Muscle of arm (tissue), 14 donors: ENCODE measurements around the gene MMP2. TPM values are rescaled to one million over a fixed set of nuclear protein-coding genes. Genes with fewer than 3 reads are reported as not detected.

ENCODE experiments used
- DNase-seq: peaks from one replicate; pipeline ENCODE4 v3.0.0-alpha.2; 2013
- long read RNA-seq, 11 donors: transcript quantifications; one replicate each; lab custom pipeline, GENCODE V29; 2026
- polyA plus RNA-seq, 12 donors: library from polyadenylated mRNA; unstranded; fragments of 120-200 nt; gene quantifications; one replicate each; pipeline ENCODE4 v1.2.1, GENCODE V29; 2013; ENCODE audit not compliant: insufficient read length in 12 of 12

Gene MMP2
- 100 to 1,000 TPM in 11 of 12 donors, not detected in 1; 269 to 849 (median 541) TPM for polyA plus RNA-seq
- long read RNA-seq, donor 1, transcript MMP2-201 (13 exons, 3,741 nt), result major isoform, 13 of 21 reads
- long read RNA-seq, donor 1, partial matches to known transcripts, result 8 of 21 reads
- long read RNA-seq, donor 1, other reads (novel, unspliced or antisense), result 0 of 21 reads
- long read RNA-seq, donor 2, transcript MMP2-201 (13 exons, 3,741 nt), result major isoform, 152 of 285 reads
- long read RNA-seq, donor 2, partial matches to known transcripts, result 100 of 285 reads
- long read RNA-seq, donor 2, other reads (novel, unspliced or antisense), result 33 of 285 reads
- long read RNA-seq, donor 3, transcript MMP2-201 (13 exons, 3,741 nt), result major isoform, 42 of 42 reads
- long read RNA-seq, donor 3, partial matches to known transcripts, result 0 of 42 reads
- long read RNA-seq, donor 3, other reads (novel, unspliced or antisense), result 0 of 42 reads
- long read RNA-seq, donor 4, transcript MMP2-201 (13 exons, 3,741 nt), result major isoform, 43 of 94 reads
- long read RNA-seq, donor 4, partial matches to known transcripts, result 51 of 94 reads
- long read RNA-seq, donor 4, other reads (novel, unspliced or antisense), result 0 of 94 reads
- long read RNA-seq, donor 5, transcript MMP2-201 (13 exons, 3,741 nt), result major isoform, 150 of 187 reads
- long read RNA-seq, donor 5, partial matches to known transcripts, result 28 of 187 reads
- long read RNA-seq, donor 5, other reads (novel, unspliced or antisense), result 8 of 187 reads
- long read RNA-seq, donor 6, transcript MMP2-201 (13 exons, 3,741 nt), result major isoform, 70 of 82 reads
- long read RNA-seq, donor 6, partial matches to known transcripts, result 12 of 82 reads
- long read RNA-seq, donor 6, other reads (novel, unspliced or antisense), result 0 of 82 reads
- long read RNA-seq, donor 7, transcript MMP2-201 (13 exons, 3,741 nt), result major isoform, 65 of 79 reads
- long read RNA-seq, donor 7, partial matches to known transcripts, result 14 of 79 reads
- long read RNA-seq, donor 7, other reads (novel, unspliced or antisense), result 0 of 79 reads
- long read RNA-seq, donor 8, transcript MMP2-201 (13 exons, 3,741 nt), result major isoform, 106 of 163 reads
- long read RNA-seq, donor 8, partial matches to known transcripts, result 57 of 163 reads
- long read RNA-seq, donor 8, other reads (novel, unspliced or antisense), result 0 of 163 reads
- long read RNA-seq, donor 9, transcript MMP2-201 (13 exons, 3,741 nt), result major isoform, 61 of 156 reads
- long read RNA-seq, donor 9, partial matches to known transcripts, result 95 of 156 reads
- long read RNA-seq, donor 9, other reads (novel, unspliced or antisense), result 0 of 156 reads
- long read RNA-seq, donor 10, transcript MMP2-201 (13 exons, 3,741 nt), result major isoform, 113 of 206 reads
- long read RNA-seq, donor 10, partial matches to known transcripts, result 81 of 206 reads
- long read RNA-seq, donor 10, other reads (novel, unspliced or antisense), result 12 of 206 reads
- long read RNA-seq, donor 11, transcript MMP2-201 (13 exons, 3,741 nt), result major isoform, 114 of 264 reads
- long read RNA-seq, donor 11, partial matches to known transcripts, result 134 of 264 reads
- long read RNA-seq, donor 11, other reads (novel, unspliced or antisense), result 16 of 264 reads

DNA sequence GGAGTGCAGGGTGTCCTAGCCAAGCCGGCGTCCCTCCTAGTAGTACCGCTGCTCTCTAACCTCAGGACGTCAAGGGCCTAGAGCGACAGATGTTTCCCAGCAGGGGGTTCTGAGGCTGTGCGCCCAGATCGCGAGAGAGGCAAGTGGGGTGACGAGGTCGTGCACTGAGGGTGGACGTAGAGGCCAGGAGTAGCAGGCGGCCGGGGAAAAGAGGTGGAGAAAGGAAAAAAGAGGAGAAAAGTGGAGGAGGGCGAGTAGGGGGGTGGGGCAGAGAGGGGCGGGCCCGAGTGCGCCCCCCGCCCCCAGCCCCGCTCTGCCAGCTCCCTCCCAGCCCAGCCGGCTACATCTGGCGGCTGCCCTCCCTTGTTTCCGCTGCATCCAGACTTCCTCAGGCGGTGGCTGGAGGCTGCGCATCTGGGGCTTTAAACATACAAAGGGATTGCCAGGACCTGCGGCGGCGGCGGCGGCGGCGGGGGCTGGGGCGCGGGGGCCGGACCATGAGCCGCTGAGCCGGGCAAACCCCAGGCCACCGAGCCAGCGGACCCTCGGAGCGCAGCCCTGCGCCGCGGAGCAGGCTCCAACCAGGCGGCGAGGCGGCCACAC, at the start of gene MMP2:
TSS of gene MMP2 (plus strand) at position 372 of the 603 bp plus-strand sequence. CDS start 282 bp downstream, outside the sequence.
- DNase-seq, result peak; percentile 89

DNA sequence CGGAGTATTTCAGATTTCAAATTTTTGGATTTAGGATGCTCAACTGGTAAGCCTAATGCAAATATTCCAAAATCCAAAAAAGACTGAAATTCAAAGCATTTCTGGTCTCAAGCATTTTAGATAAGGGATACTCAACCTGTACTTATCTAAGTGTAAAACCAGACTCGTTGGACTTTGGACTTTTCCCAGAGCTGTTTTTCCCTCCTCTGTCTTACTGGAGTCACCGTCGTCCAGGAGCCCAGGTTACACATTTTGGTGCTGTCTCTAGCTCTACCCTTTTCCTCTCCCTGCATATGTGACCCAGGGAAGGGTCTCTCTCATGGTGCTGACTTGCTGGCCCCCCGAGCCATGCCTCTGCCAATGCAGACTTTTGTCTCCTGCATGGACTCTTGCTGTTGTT, 46.0 kb upstream of the MMP2 start:
- no peak for DNase-seq

GRCh38 chr16:55433535-55433934, 45.5 kb upstream of the MMP2 start:
- DNase-seq, result no peak

GRCh38 chr16:55434000-55434399, 45.0 kb upstream of the MMP2 start:
- DNase-seq, result no peak

DNA sequence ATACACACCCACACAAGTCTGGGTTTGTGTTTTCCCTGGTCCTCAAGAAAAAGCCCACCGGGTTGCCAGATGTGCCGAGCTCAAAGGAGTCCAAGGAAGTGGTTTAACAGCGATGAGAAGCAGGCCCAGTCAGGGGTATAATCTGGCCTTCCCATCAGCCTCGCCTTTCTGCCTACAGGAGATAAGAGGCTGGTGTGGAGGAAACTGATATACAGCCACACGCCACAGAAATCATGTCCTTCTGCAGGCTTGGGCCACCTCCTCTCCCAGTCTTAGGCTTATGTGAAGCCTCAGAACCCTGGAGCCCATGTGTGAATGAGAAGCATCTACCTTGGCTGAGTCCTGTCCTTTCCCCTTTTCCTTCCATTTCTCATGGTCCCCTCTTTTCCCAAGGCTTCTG, 43.6 kb upstream of the MMP2 start:
- DNase-seq, result no peak

- no peak for DNase-seq
Measured at GRCh38 chr16:55436587-55436986, 42.4 kb upstream of the MMP2 start.

- no peak for DNase-seq
Measured at GRCh38 chr16:55437625-55438024, 41.4 kb upstream of the MMP2 start.

GRCh38 chr16:55438281-55438680, 40.7 kb upstream of the MMP2 start:
- no peak for DNase-seq

GRCh38 chr16:55439101-55439690, 39.8 kb upstream of the MMP2 start:
- DNase-seq, result no peak

DNA sequence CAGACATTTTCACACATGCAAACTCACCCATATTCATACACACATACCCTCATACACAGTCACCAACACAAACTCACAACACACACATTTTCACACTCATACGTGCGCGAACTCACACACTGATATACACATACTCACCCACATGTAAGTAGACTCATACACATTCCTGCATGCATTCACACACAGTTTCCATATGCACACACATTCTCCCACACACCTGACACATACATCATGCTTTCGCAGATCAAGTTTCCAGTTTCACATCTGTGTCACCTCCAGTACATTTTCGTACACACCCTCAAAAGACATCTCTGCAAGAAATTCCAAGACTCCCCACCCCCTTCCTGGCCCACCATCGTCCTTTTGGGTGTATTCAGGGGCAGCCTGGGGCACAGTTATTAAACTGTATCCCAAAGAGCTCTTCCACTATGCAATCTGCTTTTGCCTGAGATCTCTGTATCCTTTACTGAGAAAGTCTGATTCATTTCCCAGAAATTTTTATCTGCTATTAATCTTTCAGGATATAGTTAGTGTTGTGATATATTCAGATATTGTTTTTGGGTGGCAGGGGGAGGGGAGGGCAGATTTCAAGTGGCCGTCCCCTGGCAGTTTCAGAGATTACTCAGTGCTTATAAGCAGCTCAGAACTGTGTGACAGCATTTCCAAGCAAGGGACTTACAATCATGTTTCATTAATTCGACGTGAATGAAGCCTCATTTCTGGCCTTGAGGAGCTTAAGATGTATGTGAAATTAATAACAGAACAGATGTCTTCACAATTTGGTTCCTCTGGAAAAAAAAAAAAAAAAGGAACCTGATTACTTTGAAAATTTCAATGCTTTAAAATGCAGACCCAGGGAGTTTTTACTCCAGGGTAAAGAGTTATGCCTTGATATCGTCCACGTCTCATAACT, 35.3 kb upstream of the MMP2 start:
- DNase-seq, result no peak

DNA sequence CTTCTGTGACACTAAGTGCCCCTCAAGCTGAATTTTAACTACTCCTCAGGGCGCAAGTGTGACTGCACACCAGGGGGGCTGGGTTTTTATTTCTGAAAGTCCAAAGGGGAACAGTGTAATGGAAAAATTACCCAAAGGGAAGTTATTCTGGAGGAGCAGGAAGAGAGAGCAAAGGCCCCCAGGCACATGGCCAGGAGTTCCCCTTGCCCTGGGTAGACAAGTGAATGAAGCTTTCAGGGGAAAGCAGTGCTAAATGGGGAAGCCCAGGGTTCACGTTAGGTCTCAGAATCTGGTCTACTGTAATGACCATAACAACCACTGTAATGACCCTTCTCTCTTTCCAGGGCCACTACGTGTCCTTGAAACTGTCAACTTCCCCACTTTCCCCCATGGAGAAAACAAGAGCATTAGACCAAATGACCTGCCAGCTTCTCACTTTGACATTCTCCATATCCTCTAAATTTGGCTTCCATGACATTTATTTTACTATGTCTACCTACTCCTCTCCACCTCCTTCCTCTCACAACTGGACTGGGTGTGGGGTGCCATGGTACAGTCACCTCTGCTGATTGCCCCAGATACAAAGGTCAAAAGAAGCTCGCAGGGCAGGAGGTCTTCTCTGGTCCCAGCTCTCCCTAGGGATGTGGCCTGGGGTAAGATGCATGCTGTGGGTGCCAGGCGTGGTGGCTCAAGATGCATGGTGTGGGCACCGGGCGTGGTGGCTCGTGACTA, 34.1 kb upstream of the MMP2 start:
- DNase-seq, result peak; percentile 25

DNA sequence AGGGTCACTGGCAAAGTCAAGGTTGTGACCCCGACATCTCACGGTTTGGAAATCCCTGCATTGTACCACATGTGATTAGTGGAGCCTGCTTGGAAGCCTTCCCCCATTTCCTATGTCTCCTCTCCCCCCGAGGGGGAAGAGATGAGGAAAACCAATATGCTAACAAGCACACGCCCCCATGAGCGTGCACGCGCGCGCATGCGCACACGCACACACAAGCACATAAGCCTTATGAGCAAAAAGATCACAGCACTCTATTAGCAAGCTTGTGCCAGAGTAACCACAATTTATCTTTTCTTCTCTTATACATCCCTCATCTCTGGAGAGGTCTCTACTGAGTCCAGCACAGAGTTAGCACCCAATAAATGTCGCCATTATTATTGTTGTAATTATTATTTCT, 31.8 kb upstream of the MMP2 start:
- DNase-seq, result no peak

DNA sequence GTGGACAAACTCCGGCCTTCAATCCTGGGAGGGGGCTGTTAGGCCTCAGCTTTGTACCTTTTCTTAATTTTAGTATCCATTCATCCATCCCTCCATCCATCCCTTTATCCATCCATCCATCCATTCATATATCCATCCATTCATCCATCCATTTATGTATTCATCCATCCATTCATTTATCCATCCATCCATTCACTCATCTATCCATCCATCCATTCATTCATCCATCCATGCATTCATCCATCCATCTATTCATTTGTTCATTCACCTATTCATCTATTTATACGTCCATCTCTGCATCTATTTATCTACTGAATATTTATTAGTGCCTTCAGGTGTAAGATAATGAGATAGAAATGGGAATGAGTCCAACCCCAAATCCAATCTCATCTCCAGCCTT, 26.0 kb upstream of the MMP2 start:
- DNase-seq, result no peak

DNA sequence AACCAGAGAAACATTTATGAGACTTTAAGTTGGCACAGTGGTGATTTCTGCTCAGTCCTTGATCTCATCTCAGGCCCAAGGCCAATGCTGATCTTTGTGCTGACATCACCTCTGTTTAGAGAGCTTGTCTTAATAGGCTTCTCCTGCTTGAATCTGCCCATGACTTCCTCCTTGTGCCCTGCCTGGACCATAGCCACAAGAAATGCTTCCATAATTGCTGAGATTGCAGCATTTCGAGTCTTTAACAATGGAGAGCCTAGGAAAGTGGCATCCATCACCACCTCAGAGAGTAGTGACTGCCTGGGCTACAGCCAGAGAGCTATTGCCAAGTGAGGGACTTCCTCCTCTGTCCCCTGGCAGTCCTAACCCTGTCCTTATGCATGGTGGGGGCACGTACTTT, 25.1 kb upstream of the MMP2 start:
- no peak for DNase-seq

GRCh38 chr16:55454861-55455260, 24.1 kb upstream of the MMP2 start:
- DNase-seq, result no peak

GRCh38 chr16:55462241-55462640, 16.8 kb upstream of the MMP2 start:
- no peak for DNase-seq

DNA sequence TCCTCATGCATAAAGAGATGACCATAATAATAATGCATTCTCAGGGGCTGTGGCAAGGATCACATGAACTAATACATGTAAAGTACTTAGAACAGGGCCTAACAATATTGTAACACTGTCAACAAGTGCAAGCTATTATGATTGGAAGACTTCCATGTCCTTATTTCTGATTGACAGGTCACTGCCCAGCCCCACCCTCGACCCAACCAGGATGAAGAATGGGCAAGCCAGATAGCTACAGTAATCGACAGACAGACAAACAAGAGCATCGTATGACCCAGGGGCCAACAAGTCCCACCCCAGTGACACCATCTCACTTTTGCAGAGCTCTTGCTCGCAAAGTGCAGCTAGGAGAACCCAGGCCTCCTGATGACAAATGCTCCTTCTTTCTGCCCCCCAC, 14.6 kb upstream of the MMP2 start:
- DNase-seq, result no peak

DNA sequence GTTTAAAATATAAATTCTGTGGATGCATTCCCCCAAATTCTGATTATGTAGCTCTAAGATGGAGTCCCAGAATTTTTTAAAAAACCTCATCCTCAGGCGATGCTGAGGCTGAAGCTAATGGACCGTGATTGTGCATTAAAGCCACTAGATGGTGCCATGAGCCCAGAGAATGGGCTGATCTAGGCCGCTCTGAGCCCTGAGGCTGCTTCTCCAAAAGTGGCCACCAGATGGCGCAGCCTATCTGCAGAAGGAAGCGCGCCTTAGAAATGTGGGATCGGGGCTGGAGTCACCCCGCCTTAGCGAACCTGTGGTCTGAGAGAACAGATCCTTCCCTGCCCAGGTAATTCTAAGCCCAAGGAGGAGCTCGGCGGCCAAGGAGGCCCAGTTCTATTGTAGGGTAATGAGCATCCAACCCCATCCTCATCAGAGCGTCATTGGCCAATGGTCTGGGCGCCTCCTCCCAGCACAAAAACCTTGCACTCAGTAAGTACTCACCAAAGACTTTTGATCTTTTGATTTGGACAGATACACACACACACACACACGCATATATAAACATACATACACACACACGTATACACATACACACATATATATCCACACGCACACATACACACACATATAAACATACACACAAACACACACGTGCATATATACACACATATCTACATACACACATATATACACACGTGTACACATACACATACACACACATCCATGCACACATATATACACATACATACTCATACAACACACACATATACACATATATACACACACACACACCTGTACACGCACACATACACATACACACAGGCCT, 13.7 kb upstream of the MMP2 start:
- peak; percentile 94 for DNase-seq
